ENCODE measurements around the gene PPP2R2D.
"Not testable (repeated sequence)": the region's sequence is repeated elsewhere in the genome, so short reads cannot be mapped to it uniquely, and the experiment has no call there.

The PPP2R2D gene

GRCh38 chr10:131869344-131869743 is 31.5 kb upstream of the PPP2R2D start:
- no peak for DNase-seq

DNA sequence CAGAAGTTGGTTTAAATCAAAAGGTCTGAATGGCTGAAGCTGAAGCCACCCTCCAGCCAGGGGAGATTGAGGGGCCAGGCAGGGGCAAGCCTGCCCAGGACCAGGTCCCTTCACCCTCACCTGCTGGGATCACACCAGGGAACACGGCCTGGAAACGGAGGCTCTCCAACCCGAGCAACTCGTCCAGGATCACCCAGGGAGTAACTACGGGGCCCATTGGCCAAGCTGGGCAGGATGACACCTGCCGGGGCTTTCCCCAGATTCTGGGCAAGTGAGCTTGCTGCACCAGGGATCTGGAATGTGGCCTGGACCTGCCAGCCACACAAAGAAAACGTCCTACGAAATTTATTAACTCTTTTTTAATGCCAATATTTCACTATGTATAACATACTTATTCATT is 30.4 kb upstream of the PPP2R2D start:
- no peak for DNase-seq

- DNase-seq: no peak
These were observed 29.8 kb upstream of the PPP2R2D start for GRCh38 chr10:131870831-131871672.

GRCh38 chr10:131871673-131872005 is 29.2 kb upstream of the PPP2R2D start:
- DNase-seq: no peak

DNA sequence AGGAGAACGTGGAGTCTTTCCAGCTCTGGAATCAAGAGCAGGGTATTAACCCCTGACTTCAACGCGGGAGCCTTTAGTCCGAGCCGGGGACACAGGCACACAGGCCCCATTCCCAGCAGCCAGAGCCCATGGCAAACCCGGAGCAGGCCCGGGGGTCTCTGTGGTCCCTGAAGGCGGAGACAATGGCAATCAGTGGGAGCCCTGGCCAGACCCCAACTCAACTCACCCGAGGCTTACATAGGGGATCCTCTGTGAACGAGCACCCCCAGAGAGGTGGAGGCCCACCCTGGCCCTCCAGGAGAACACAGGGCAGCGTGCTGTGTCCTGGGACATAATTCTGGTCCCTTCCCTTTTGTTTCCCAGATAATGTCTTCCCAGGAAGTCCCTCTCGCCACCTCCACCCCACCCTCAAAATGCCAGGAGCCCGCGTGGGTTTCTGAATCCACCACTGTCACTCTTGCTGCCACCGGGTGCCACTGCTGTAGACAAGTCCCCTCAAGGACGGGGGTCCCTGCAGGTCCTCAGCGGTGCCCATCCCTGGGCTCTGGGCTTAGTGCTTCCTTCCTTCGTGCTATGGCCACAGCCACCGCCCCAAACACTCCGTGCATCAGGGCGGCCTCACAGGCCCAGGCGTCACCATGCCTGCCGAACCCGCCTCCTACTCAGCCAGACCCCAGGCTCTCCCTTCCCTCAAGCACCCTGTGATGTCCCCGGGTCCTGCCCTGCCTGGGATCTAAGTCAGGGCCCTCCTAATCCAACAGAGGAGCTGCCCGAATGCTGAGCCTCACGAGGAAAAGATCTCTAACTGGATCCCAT is 28.6 kb upstream of the PPP2R2D start:
- no peak for DNase-seq

- DNase-seq: no peak
These were observed 27.9 kb upstream of the PPP2R2D start for GRCh38 chr10:131872827-131873375.

DNA sequence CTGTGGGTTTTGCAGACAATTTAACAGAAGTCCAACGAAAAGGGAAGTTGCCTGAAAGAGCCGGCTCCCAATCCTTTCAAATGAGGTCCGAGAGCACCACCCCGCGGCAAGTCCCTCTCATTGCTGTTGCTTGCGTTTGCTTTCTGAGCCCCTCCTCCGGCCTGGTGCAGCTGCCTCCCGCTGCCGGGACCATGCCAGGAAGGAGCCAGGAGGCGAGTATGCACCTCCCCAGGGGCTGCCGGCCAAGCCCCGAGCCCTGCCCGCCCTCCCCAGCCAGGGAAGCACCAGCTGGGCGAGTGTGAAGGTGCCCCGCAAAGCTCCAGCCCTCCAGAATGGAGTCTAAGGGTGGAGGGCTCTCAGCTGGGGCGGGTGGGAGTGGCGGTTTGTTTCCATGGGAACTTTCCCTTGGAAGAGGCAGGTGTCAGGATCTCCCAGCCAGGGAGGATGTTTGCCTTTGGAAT is 25.8 kb upstream of the PPP2R2D start:
- DNase-seq: peak; percentile 24

DNA sequence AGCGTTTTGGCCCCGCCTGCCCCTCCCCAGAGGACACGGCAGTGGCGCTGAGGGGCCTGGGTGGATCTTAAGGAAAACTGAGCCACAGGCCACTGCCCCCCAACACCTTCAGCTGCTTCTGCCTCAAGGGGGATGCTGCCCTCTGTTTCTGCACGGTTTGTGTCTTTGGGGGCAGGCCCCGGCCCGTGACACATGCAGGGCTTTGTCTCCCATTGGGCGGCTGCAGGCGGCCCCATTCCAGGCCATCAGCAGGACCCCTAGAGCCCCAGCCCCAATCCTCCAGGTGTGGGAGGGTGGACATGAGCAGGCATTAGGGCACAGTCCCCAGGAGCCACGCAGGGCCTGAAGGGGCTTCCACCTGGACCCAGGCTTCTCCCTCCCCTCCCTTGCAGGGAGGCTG is 25.3 kb upstream of the PPP2R2D start:
- DNase-seq: no peak

DNA sequence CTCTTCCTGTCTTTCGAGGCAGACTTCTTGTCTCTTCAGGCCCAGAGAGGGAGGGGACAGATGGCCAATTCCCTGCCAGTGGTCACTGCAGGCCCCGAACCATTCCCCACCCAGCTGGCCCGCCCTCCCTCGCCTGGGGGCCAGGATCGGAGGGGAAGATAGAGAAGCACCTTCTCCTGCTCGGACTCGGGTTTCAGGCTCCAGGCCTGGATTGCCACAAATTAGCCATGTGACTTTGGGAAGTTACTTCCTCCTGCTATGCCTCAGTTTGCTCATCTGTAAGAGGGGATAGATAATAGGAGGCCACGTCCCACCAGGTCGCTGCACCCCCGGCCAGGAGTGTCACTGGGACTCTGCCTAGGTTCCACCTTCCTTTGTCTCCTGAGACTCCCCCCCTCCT is 24.8 kb upstream of the PPP2R2D start:
- DNase-seq: no peak

- no peak for DNase-seq
These were observed 24.3 kb upstream of the PPP2R2D start for GRCh38 chr10:131876508-131876907.

DNA sequence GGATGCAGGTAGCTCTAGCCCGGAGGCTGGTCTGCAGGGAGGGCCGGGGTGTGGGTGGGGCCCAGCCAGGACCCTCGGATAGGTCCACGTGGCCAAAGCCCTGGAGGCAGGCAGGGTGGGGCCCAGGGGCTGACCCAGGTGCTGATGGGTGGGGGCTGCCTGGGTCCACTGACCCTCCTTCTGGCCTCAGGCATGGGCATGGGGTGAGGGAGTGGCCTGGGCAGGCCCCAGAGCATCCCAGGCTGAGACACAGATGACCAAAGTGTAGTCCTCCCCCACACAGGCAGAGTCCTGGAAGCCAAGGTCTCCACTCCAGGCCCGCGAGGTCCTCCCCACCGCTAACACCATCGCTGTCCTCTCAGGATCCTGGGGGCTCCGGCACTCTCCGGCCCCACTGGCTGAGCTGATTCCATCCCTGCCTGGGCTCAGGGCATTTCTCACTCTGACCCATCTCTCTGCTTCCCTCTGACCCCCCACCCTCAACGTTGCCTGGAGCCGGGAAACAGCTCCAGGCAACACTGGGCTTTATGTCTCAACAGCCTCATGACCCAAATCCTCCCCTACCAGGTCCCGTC is 20.7 kb upstream of the PPP2R2D start:
- DNase-seq: no peak

DNA sequence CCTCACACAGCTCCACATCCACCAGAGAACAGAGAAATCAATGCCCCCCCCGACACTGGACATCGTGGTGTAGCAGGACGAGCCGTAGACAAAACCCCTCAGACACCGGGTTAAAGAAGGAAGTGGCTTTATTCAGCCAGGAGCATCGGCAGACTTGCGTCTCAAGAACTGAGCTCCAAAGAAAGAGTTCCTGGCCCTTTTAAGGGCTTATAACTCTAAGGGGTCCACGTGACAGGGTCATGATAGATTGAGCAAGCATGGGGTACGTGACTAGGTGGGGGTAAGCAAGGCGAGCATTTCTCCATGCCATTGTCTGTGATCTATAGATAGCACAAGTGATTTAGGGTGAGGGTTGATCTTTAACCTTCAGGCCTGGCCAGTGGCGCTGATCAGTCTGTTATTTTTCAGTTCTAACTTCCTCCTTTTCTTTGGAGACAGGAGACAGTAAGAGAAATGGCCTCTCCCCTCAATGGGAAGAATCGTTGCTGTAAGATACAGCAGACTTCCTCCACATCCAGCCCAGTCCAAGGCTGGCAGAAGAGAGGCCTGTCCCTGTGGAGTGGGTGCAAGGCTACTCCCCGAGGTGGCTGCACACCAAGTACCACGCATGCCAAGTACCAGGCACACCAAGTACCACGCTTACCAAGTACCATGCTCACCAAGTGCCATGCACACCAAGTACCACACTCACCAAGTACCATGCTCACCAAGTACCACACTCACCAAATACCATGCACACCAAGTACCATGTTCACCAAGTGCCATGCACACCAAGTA is 19.5 kb upstream of the PPP2R2D start:
- no peak for DNase-seq

DNA sequence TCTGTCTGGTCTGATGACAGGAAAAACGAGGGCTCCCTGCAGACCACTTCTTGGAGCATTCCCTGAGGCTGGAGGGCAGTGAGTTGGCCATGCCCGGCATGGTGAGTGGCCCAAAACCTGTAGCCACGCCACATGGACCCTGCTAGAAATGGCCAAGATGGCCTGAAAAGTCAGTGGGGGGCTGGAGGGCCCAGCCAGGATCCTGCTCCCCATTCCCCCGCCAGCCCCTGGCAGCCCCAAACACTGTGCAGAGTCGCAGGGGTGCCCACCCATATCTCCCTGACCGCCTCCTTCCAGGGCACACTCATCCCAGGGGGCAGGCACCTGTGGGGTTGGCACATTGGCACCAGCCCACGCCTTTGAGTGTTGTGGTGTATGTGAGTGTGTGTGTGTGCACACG is 18.7 kb upstream of the PPP2R2D start:
- DNase-seq: no peak

GRCh38 chr10:131882590-131883451 is 18.0 kb upstream of the PPP2R2D start:
- DNase-seq: no peak

- DNase-seq: not testable (repeated sequence)
These were observed 17.0 kb upstream of the PPP2R2D start for GRCh38 chr10:131883621-131884393.

- DNase-seq: peak; percentile 72
These were observed 15.2 kb upstream of the PPP2R2D start for GRCh38 chr10:131885391-131886165.

GRCh38 chr10:131886237-131886636 is 14.6 kb upstream of the PPP2R2D start:
- DNase-seq: no peak

GRCh38 chr10:131888186-131888604 is 12.6 kb upstream of the PPP2R2D start:
- no peak for DNase-seq

GRCh38 chr10:131889755-131890154 is 11.1 kb upstream of the PPP2R2D start:
- DNase-seq: no peak

Data from activated CD4-positive, alpha-beta T cell treated with anti-CD3 and anti-CD28 coated beads for 1 hour (primary cell).